DMS114 treated with DMSO at 0.1 percent for 48 hours (cell line): Measurements from ENCODE around the gene CCDC194.

Source experiments
- DNase-seq: peaks from one replicate; lab custom pipeline; 2025; ENCODE audit not compliant: unreplicated experiment; lab: John Stamatoyannopoulos, UW

The CCDC194 gene, protein sequence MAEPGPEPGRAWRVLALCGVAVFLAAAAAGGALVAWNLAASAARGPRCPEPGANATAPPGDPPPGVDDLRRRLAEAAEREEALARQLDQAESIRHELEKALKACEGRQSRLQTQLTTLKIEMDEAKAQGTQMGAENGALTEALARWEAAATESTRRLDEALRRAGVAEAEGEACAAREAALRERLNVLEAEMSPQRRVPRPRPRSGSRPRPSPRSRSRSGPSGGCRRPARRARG

DNA sequence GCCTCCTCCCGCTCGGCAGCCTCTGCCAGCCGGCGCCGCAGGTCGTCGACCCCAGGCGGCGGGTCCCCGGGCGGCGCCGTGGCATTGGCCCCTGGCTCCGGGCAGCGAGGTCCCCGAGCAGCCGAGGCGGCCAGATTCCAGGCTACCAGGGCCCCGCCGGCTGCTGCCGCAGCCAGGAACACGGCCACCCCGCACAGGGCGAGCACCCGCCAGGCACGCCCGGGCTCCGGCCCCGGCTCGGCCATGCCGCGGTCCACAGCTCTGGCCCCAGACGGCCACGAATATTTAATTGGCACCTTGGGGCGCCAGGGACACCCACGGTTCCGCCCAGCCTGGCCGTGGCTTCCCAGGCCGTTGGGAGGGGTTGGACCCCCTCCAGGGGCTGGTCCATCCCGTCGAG, at the start of gene CCDC194:
CCDC194 (minus strand) TSS at position 283 of the 400 bp plus-strand sequence; CDS start at position 245, 38 bp downstream.
- DNase-seq = no peak

GRCh38 chr19:17441241-17442021, 47.4 kb upstream of the CCDC194 start:
- peak; percentile 48 for DNase-seq

DNA sequence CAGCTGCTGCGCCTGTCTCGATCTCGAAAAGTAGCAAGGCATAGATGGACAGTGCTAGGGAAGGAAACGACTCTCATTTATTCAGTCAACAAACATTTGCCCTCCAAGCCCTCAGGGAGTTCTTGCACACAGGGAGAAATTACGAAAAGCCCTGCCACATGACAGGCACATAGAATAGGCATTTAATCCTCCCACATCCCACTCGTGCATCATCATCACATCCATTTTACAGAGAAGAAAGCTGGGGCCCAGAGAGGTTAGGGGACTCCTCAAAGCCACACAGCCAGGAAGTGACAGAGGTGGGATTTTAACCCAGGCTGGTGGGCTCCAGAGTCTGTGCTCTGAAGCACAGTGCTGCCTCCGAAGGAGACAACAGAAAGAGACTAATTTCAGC, 42.9 kb upstream of the CCDC194 start:
- no peak for DNase-seq

- no peak for DNase-seq
These were observed 42.3 kb upstream of the CCDC194 start for GRCh38 chr19:17436094-17436873.

- DNase-seq = no peak
These were observed 41.2 kb upstream of the CCDC194 start for GRCh38 chr19:17435218-17435617.

DNA sequence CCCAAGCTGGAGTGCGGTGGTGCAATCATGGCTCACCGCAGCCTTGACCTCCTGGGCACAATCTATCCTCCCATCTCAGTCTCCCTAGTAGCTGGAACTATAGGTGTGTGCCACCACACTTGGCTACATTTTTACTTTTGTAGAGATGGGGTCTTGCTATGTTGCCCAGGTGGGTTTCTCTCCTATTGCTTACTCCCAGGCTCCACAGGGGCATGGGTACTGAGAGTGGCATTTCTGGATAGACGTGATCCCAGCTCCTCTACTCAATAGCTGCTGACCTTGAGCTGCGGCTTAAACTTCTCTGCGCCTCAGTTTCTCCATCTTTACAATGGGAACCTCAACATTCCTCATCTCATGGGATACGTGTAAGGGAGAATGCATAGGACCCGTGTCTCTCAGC, 37.4 kb upstream of the CCDC194 start:
- no peak for DNase-seq

DNA sequence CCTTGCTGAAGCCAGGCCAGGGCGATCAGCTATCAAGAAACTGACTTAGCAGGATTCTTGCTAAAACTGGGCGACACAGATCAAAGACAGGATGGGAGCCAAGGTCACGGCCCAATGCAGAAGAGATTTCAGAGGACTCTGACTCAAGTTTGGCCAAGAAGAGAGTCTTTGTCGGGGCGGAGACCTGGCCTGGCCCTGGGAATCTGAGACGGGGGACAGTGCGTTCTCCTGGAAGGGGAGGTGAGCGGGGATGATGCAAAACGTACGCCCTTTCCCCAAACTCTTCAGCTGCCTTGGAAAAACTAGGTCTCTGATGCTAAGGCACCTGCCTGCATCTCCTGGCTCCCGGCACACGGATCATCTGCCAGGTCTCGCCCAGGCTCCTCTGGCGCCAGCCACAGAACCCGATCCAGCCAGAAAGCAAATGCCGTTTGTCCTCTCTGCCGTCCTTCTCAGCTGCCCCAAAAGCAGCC, 35.7 kb upstream of the CCDC194 start:
- no peak for DNase-seq

DNA sequence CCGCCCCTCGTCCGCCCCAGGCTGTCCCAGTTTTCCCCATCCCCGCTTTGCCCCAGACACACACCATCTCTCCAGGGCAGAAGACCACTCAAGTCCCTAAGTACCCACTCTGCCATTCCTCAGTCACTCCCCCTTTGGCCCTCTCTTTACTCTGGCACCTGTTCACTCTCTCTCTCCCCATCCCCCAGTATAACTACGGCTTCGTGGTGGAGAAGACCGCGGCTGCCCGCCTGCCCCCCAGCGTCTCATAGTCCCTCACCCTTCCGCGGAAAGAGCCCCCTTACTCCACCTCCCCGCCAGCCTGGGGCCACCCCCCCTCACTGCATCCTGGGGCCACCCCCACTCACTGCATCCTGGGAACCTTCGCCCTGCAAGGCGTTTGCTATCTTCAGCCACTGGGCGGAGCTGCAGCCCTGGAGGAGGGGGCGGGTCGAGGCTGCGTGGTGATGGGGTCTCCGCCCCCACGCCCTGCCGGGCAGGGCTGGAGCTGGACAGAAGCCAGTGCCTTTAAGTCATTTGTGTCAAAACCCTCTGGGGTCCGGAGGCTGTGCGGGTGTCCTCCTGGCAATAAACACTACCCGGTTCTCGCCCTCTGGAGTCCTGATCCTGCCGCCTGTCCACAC, 30.9 kb upstream of the CCDC194 start:
- no peak for DNase-seq

- no peak for DNase-seq
These were observed 29.6 kb upstream of the CCDC194 start for GRCh38 chr19:17423429-17424208.

GRCh38 chr19:17421942-17422341, 27.9 kb upstream of the CCDC194 start:
- no peak for DNase-seq

- peak; percentile 32 for DNase-seq
These were observed 26.5 kb upstream of the CCDC194 start for GRCh38 chr19:17420475-17420924.

GRCh38 chr19:17419621-17420474, 25.9 kb upstream of the CCDC194 start, which contains the start of gene MVB12A:
Gene MVB12A, plus strand, starts transcription at chr19:17420047. Its CDS starts 89 bp downstream, at chr19:17420136.
- DNase-seq = peak; percentile 99

GRCh38 chr19:17419154-17419620, 25.2 kb upstream of the CCDC194 start:
- DNase-seq = no peak

DNA sequence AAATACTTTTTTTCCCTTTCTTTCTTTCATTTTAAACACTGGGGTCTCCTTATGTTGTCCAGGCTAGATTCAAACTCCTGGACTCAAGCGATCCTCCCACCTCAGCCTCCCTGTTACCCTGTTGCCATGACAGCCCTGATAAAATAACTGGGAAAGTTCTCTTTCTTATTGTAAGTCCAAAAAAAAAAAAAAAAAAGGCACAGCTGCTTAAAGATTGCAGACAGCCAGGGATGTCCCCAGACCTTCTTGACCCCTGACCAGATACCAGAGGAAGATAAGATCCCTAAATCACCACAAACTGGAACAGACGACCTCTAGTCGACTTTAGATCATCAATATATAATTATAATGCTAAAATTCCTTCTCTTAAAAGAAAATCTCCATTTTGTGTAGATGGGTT, 24.7 kb upstream of the CCDC194 start:
- no peak for DNase-seq

DNA sequence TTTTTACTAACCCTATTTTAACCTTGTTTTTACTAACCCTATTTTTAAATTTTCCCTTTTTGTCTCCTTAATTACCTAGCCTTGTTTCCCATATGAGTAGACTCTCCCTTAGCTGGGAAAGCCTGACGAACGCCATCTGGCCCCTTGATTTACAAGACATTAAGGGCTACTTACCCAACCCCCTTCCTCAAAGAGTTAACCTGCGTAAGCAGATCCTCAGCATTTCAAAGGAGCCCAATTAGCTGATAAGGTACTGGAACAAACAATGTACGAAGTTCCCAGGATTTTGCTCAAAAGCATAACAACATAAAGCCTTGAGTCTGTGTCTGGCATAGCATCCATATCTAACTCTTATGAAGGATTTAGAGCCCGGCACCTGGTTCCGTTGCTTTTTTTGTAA, 21.1 kb upstream of the CCDC194 start:
- DNase-seq = no peak

GRCh38 chr19:17414097-17414496, 20.1 kb upstream of the CCDC194 start:
- no peak for DNase-seq

GRCh38 chr19:17411801-17412200, 17.8 kb upstream of the CCDC194 start:
- DNase-seq = no peak

- no peak for DNase-seq
These were observed 16.0 kb upstream of the CCDC194 start for GRCh38 chr19:17409990-17410389.

- no peak for DNase-seq
These were observed 12.8 kb upstream of the CCDC194 start for GRCh38 chr19:17406887-17407196.
